GM12874 (cell line): ENCODE measurements around the gene MYO1B.

ENCODE experiments used
- CTCF ChIP-seq: IDR thresholded peaks from 2 replicates; pipeline ENCODE4 v1.5.1; 2011; ENCODE audit warnings: low read depth, mild to moderate bottlenecking, control low read depth, low read length, moderate library complexity; ENCODE audit not compliant: insufficient read depth

The MYO1B gene

GRCh38 chr2:191270306-191271161 lies 25.3 kb downstream of the MYO1B start:
- TF ChIP-seq CTCF: no peak

DNA sequence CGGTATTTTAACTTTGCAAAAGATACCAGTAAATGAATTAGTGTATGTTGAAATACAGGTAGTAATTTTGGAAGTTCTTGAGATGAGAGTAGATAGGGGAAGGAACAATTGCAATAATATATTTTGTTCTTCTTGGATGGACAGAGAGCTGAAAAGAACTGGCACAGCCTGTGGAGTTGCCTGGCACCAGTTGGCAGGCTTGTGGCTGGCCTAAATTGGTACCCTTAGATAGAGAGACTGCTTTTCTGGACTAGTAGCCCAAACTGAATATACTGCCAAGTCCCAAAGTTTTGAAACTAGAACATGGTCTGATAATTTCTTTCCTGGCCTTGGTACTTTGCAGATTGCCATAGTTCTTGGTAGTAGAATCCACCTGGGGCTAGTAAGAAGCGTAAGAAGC lies 26.9 kb downstream of the MYO1B start:
- TF ChIP-seq CTCF: no peak

DNA sequence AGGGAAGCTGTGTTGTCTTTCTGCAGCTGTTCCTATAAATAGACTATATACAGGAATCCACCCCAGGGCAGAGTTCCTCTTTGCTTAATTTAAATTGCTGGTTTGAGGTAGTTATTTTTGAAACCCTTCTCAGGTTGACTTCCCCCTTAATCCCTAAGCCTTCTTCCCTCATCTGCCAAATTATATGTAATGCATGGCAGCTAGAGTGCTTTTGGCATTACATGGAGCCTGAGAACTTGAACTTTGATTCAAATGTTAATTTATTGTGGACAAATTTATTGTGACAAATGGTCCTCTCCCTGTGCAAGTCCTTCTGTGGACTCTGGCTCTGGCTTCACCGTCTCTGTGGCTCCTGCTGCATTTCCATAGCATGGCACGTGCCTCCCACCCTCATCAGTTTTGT lies 29.2 kb downstream of the MYO1B start:
- no peak for TF ChIP-seq CTCF

DNA sequence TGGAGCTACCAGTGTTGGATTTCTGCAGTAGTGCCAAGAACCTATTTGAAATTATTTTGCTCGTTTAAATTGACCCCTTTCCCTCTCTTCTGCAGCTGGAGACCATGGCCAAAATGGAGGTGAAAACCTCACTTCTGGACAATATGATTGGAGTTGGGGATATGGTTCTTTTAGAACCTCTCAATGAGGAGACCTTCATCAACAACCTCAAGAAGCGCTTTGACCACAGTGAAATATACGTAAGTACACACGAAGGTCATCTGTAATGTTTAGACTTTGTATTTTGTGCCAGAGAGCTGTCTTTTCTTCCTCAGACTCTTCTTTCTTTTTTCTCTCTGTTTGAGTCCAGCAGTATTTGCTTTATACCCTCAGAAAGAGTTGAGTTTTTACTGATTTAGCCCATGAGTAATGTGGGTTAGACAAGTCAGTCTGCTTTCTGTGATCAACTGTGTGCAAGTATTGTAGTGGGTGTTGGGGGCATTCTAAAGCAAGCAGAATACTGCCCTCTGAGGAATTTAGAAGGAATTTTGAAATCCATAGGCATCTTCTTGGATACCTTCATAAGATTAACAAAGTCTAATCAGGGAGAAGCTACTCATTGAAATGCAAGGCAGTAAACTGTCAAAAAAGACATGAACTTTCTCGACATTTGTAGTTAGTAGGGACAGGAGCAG lies 31.7 kb downstream of the MYO1B start:
- no peak for TF ChIP-seq CTCF

- no peak for TF ChIP-seq CTCF
Measured at GRCh38 chr2:191280290-191280689, 35.1 kb downstream of the MYO1B start.

- TF ChIP-seq CTCF: no peak
Measured at GRCh38 chr2:191280834-191281756, 35.9 kb downstream of the MYO1B start.

GRCh38 chr2:191285252-191285651 lies 40.0 kb downstream of the MYO1B start:
- TF ChIP-seq CTCF: no peak
